Measurements from ENCODE around the gene PRPF8. TPM values are rescaled to one million over a fixed set of nuclear protein-coding genes. Genes with fewer than 3 reads are reported as not detected.
A peak's percentile ranks its signal among the peaks of the same experiment; 100 is the strongest.

The PRPF8 gene
- total and polyA plus RNA-seq, 7 donors, result 25.9 to 155 (median 115) TPM

DNA sequence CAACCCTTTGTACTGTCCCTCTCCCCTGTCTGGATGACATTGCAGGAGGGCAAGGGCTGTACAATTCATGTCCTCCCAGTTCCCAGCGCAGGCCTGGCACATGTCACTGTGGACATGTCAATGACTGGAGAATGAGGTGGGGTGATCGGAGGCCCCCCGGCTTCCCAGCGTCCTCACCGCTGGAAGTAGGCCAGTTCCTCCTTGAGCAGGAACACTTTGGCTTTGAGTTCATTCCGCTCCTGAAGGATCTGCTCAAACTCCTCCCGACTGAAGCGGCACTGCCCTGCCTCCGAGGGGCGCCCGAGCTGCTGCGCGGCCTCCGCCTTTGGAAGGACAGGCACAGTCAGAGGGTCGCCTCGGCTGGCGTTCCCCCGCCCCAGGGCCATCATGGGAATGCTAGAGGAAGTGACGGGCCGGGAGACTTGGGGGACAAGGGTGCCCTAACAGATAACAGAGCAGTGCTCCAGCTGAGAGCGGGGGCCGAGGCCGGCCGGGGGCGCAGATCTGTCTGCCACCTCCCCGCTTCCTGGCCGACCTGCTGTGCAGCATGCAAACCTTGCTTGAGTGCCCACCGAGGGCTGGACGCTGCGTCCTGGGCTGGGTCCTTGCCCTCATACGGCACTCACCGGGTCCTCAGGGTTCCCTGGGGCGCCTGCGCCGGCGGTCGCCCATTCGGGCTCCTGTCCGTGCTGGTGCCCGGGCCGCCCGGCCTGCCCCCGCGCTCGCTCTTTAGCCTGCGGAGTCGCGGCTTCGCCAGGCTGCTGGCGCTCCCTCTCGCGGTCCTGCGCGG, 36.3 kb downstream of the PRPF8 start:
- peaks cover 29 to 33% (median 31%) of the 10 kb centered on the region in 4 donors for H3K36me3 ChIP-seq
- H3K4me1 ChIP-seq, result peaks cover 0 to 54% (median 49%) of the 10 kb centered on the region in 4 donors
- 16 to 20% methylated on average over 54 of the region's 54 CpGs for WGBS, 2 donors
- H3K4me3 ChIP-seq, result peak overlapping the region; percentile 17 to 89 (median 84)
- TF ChIP-seq POLR2A (IDR thresholded peaks at IDR 0.05) (no peak), POLR2AphosphoS5 (IDR thresholded peaks at IDR 0.05) (peak in 3 of 4 donors; percentile 12 to 55 (median 44)), CTCF (IDR thresholded peaks at IDR 0.05) (peak in 2 of 4 experiments; percentile 51 to 77), EP300 (IDR thresholded peaks at IDR 0.05) (no peak)
- intact Hi-C loops (cut with DNase I), result loop anchor here (1.0 to 5.0 kb wide), 4 partner anchors 66 to 381 kb away; no protein-coding TSS in a partner anchor
- no peaks in the 10 kb centered on the region for H3K27me3 ChIP-seq
- peak; percentile 85 for DNase-seq
- peak overlapping the region; percentile 100 for H3K27ac ChIP-seq
- H3K9me3 ChIP-seq, result no peaks in the 10 kb centered on the region

DNA sequence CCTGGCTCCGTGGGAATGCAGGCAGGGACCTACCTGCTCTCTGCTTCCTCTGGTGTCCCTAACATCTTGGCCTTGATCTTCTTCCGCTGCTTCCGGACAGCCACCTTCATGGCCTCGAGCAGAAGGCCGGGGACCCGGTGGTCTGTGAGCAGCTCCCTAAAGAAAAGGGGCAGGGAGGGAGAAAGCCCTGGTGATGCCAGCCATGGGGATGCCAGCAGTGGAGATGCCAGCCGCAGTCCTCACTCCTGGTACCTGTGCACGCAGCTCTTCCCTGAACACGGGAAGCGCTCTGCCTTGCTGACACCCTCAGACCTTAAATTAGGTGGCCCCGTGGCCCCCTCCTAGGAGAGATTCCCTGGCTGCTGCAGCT, 36.9 kb downstream of the PRPF8 start:
- intact Hi-C loops (cut with DNase I), result loop anchor here (1.0 to 5.0 kb wide), 4 partner anchors 67 to 380 kb away; no protein-coding TSS in a partner anchor
- Histone ChIP-seq H3K36me3 (peaks cover 23 to 27% (median 25%) of the 10 kb centered on the region in 4 donors), H3K4me1 (peaks cover 0 to 56% (median 51%) of the 10 kb centered on the region in 4 donors), H3K4me3 (peak overlapping the region in 1 of 4 donors; percentile 81), H3K27me3 (peaks cover 0 to 1% (median 0%) of the 10 kb centered on the region in 3 donors), H3K27ac (peak overlapping the region; percentile 100), H3K9me3 (no peaks in the 10 kb centered on the region)
- no peak for DNase-seq
- TF ChIP-seq POLR2AphosphoS5 (IDR thresholded peaks at IDR 0.05) (no peak), EP300 (IDR thresholded peaks at IDR 0.05) (no peak), CTCF (IDR thresholded peaks at IDR 0.05) (no peak), POLR2A (IDR thresholded peaks at IDR 0.05) (no peak)
- WGBS, 2 donors, result 80 to 82% methylated on average over 11 of the region's 11 CpGs

DNA sequence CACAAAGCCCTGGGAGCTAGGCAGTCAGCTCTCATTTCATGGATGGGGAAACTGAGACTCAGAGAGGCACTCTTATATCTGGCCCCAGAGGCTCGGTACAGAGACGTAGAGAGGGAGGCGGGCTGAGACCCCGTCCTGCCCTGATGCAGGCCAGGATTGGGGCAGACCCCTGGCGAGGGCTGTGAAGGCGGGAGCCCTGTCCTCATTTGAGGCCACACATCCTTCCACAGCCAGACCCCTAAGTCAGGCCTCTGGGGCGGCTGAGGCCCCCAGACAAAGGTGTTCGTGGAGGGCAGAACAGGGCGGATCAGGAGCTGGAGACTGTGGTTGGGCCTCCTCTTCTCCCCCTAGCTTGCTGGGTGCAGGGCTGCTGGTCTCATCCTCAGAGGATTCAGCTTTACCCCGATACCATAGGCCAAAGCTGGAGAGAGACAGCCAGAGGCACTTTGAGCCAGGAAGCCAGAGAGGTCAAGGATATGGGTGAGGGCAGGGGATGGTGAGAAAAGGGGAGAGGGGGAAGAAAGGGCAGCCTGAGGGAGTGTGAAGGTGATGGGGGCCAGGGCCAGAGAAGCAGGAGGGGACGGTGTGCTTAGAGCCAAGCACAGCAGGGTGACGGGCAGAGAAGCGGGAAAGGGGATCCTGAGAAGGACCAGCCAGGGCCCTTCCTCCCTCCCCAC, 38.3 kb downstream of the PRPF8 start:
- Histone ChIP-seq H3K27me3 (peaks cover 0 to 3% (median 0%) of the 10 kb centered on the region in 3 donors), H3K9me3 (no peaks in the 10 kb centered on the region), H3K4me1 (peaks cover 0 to 56% (median 51%) of the 10 kb centered on the region in 4 donors), H3K4me3 (no peak overlapping the region), H3K27ac (peak overlapping the region; percentile 100), H3K36me3 (peaks cover 9 to 12% (median 11%) of the 10 kb centered on the region in 4 donors)
- DNase-seq, result no peak
- 93 to 95% methylated on average over 13 of the region's 13 CpGs for WGBS, 2 donors
- intact Hi-C loops (cut with DNase I), result loop anchor here (5.0 kb wide), 1 partner anchor 379 kb away; no protein-coding TSS in a partner anchor
- TF ChIP-seq EP300 (IDR thresholded peaks at IDR 0.05), result no peak
- TF ChIP-seq POLR2AphosphoS5 (IDR thresholded peaks at IDR 0.05), result no peak
- TF ChIP-seq CTCF (IDR thresholded peaks at IDR 0.05), result no peak
- TF ChIP-seq POLR2A (IDR thresholded peaks at IDR 0.05), result no peak

GRCh38 chr17:1645207-1646171, 39.2 kb downstream of the PRPF8 start, which contains the start of gene SCARF1:
Gene SCARF1 (minus strand): TSS chr17:1645732. CDS start chr17:1645697, 35 bp downstream.
- TF ChIP-seq CTCF (IDR thresholded peaks at IDR 0.05), result no peak
- TF ChIP-seq EP300 (IDR thresholded peaks at IDR 0.05), result no peak
- peak; percentile 11 to 57 (median 42) for TF ChIP-seq POLR2AphosphoS5 (IDR thresholded peaks at IDR 0.05)
- no peak for TF ChIP-seq POLR2A (IDR thresholded peaks at IDR 0.05)
- no peaks in the 10 kb centered on the region for H3K9me3 ChIP-seq
- H3K27me3 ChIP-seq, result peaks cover 0 to 3% (median 0%) of the 10 kb centered on the region in 3 donors
- H3K27ac ChIP-seq, result peak within 1 kb of the TSS; percentile 100
- DNase-seq, result peak; percentile 79
- H3K4me3 ChIP-seq, result peak within 1 kb of the TSS; percentile 5 to 34 (median 28)
- WGBS, 2 donors, result 65 to 88% methylated on average over 25 of the region's 25 CpGs
- H3K36me3 ChIP-seq, result peaks cover under 1 to 4% (median 2%) of the 10 kb centered on the region in 4 donors
- peaks cover 0 to 51% (median 47%) of the 10 kb centered on the region in 4 donors for H3K4me1 ChIP-seq
- intact Hi-C loops (cut with DNase I), result loop anchor here (5.0 kb wide), 1 partner anchor 378 kb away; no protein-coding TSS in a partner anchor
